Spinal cord (tissue), 10 donors: Measurements from ENCODE around the gene EGLN3. TPM values are rescaled to one million over a fixed set of nuclear protein-coding genes. Genes with fewer than 3 reads are reported as not detected.
A peak's percentile ranks its signal among the peaks of the same experiment; 100 is the strongest.

Experiments
- DNase-seq, 6 donors: peaks; one replicate each; pipeline versions ENCODE4 v3.0.0 to v3.0.0-alpha.2; 2013 to 2015; ENCODE audit warnings: low spot score in 6 of 6, low read depth in 4 of 6
- H3K27ac ChIP-seq: one replicate; pipeline ENCODE4 v1.5.1; 2013; ENCODE audit warnings: low read depth, low read length, control low read depth
- H3K27me3 ChIP-seq: one replicate; pipeline ENCODE4 v1.6.1; 2013; ENCODE audit warnings: low read length; ENCODE audit not compliant: control insufficient read depth, insufficient read depth
- H3K36me3 ChIP-seq: one replicate; pipeline ENCODE4 v1.6.1; 2013; ENCODE audit warnings: low read length; ENCODE audit not compliant: control insufficient read depth, insufficient read depth
- H3K4me1 ChIP-seq: one replicate; pipeline ENCODE4 v1.6.1; 2013; ENCODE audit warnings: low read length; ENCODE audit not compliant: control insufficient read depth, insufficient read depth
- H3K4me3 ChIP-seq: one replicate; pipeline ENCODE4 v1.5.1; 2013; ENCODE audit warnings: low read depth, low read length, control low read depth
- H3K9me3 ChIP-seq: one replicate; pipeline ENCODE4 v1.6.1; 2013; ENCODE audit warnings: low read length; ENCODE audit not compliant: control insufficient read depth, insufficient read depth
- WGBS: methylation state at CpG from one replicate; pipeline ENCODE4 v1.1.5; 2013; ENCODE audit warnings: missing lambda C conversion rate; ENCODE audit not compliant: insufficient coverage; 5-methylcytosine and 5-hydroxymethylcytosine counted together
- long read RNA-seq, 4 donors: transcript quantifications; one replicate each; lab custom pipeline, GENCODE V29; 2026
- polyA plus RNA-seq, 2 donors: library from polyadenylated mRNA; unstranded; fragments of 120-200 nt; gene quantifications; one replicate each; pipeline ENCODE4 v1.2.1, GENCODE V29; 2013; ENCODE audit not compliant: insufficient read length in 2 of 2
- total RNA-seq, 2 donors: library from RNA; depleted of rRNA in 1 of 2; stranded (reverse); fragments of 120-200 nt in 1 of 2; fragments of >200 nt in 1 of 2; gene quantifications; one replicate each; pipeline versions ENCODE4 v1.2.3 to v1.2.4, GENCODE V29; 2013 to 2014
- donor health status: healthy.

The EGLN3 gene
- total RNA-seq (10 to 100 TPM; 25.1 to 40.7 TPM), polyA plus RNA-seq (10 to 100 TPM; 43.6 to 49.9 TPM)
- long read RNA-seq, donor 1, transcript EGLN3-201 (5 exons, 2,709 nt) = major isoform, 23 of 27 reads
- long read RNA-seq, donor 1, partial matches to known transcripts = 0 of 27 reads
- long read RNA-seq, donor 1, other reads (novel, unspliced or antisense) = 0 of 27 reads
- long read RNA-seq, donor 2, transcript EGLN3-201 (5 exons, 2,709 nt) = major isoform, 7 of 9 reads
- long read RNA-seq, donor 2, partial matches to known transcripts = 0 of 9 reads
- long read RNA-seq, donor 2, other reads (novel, unspliced or antisense) = 0 of 9 reads
- long read RNA-seq, donor 3, transcript EGLN3-201 (5 exons, 2,709 nt) = major isoform, 7 of 8 reads
- long read RNA-seq, donor 3, partial matches to known transcripts = 0 of 8 reads
- long read RNA-seq, donor 3, other reads (novel, unspliced or antisense) = 0 of 8 reads
- long read RNA-seq, donor 4, transcript EGLN3-201 (5 exons, 2,709 nt) = major isoform, 19 of 64 reads
- long read RNA-seq, donor 4, transcript EGLN3-205 (1 exons, 2,849 nt) = minor isoform, 6 of 64 reads
- long read RNA-seq, donor 4, partial matches to known transcripts = 37 of 64 reads
- long read RNA-seq, donor 4, other reads (novel, unspliced or antisense) = 0 of 64 reads

GRCh38 chr14:33950320-33951182 lies at the start of gene EGLN3:
Gene EGLN3 (minus strand): TSS chr14:33951074. CDS start chr14:33950752, 322 bp downstream.
- WGBS = under 1% methylated on average over 91 of the region's 91 CpGs

DNA sequence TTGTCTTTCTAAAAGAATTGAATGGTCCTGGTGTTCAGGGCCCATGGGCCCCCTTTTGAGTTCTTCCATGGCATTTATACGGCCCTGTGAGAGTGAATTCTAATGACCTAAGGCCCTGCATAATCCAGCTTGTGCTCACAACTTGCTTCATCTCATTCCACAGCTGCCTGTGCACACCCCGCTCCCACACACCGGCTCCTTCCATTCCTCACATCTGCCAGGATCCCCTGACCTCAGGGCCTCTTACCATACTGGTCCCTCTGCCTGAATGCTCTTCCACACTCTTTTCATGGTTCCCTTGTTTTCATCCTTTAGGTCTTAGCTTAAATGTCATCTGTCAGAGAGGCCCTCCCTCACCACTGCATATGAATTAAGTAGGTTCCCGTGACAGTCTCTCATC lies 49.5 kb upstream of the EGLN3 start:
- H3K4me1 ChIP-seq = no peaks in the 10 kb centered on the region
- WGBS = 85% methylated on average over 3 of the region's 4 CpGs
- H3K27ac ChIP-seq = no peak overlapping the region
- no peak overlapping the region for H3K4me3 ChIP-seq
- no peaks in the 10 kb centered on the region for H3K27me3 ChIP-seq
- no peaks in the 10 kb centered on the region for H3K36me3 ChIP-seq
- DNase-seq = no peak
- no peaks in the 10 kb centered on the region for H3K9me3 ChIP-seq

More at GRCh38 chr14:33950320-33951182, at the start of gene EGLN3:
- Histone ChIP-seq H3K36me3 (no peaks in the 10 kb centered on the region), H3K9me3 (no peaks in the 10 kb centered on the region), H3K27me3 (peaks cover 31% of the 10 kb centered on the region), H3K4me1 (peaks cover 17% of the 10 kb centered on the region), H3K27ac (peak within 1 kb of the TSS; percentile 70), H3K4me3 (peak within 1 kb of the TSS; percentile 76)
- peak in 4 of 6 donors; percentile 75 to 94 (median 84) for DNase-seq

GRCh38 chr14:33999771-34000291 lies 49.0 kb upstream of the EGLN3 start:
- no peak for DNase-seq
- Histone ChIP-seq H3K9me3 (no peaks in the 10 kb centered on the region), H3K27me3 (no peaks in the 10 kb centered on the region), H3K4me3 (no peak overlapping the region), H3K4me1 (no peaks in the 10 kb centered on the region), H3K27ac (no peak overlapping the region), H3K36me3 (no peaks in the 10 kb centered on the region)
- WGBS = no CpG with 5 or more reads among the region's 3 CpGs

DNA sequence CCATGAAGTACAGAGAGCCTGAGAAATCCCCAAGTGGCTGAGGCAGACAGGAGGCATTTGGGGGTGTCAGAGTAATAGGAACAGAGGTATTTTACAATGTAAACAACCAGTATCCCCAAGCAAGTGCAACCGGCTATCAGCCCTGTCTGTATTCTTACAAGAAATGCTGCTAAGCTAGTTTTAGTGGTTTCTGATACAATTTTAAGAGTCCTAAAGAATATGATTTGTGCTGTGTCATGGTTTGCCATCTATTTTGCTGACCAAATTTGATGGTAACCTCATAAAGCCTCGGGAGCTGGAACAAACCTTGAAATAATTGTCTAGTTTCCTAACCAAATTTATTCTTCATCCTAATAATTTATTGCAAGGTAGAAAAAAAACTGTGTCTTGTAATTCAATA lies 46.7 kb upstream of the EGLN3 start:
- no peak for DNase-seq
- no CpG with 5 or more reads among the region's 2 CpGs for WGBS
- H3K4me3 ChIP-seq = no peak overlapping the region
- H3K27ac ChIP-seq = no peak overlapping the region
- H3K4me1 ChIP-seq = no peaks in the 10 kb centered on the region
- no peaks in the 10 kb centered on the region for H3K36me3 ChIP-seq
- no peaks in the 10 kb centered on the region for H3K9me3 ChIP-seq
- no peaks in the 10 kb centered on the region for H3K27me3 ChIP-seq

DNA sequence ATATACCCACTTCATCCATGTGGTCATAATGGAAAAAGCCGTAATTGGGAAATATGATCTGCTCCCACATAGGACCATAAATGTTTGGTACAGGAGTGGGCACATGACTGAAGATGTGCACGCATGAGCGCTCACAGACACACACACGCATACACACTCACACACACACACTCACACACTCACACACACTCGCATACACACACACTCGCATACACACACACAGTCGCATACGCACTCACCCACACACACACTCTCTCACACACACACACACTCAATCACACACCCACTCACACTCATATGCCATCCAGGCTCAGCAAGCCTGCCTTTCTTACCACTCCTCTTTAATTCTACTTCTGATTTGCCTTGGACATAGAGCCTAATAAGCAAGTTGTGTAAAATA lies 45.6 kb upstream of the EGLN3 start:
- no peaks in the 10 kb centered on the region for H3K27me3 ChIP-seq
- WGBS = 95% methylated on average over 7 of the region's 8 CpGs
- no peak overlapping the region for H3K4me3 ChIP-seq
- H3K27ac ChIP-seq = no peak overlapping the region
- H3K36me3 ChIP-seq = no peaks in the 10 kb centered on the region
- no peaks in the 10 kb centered on the region for H3K4me1 ChIP-seq
- DNase-seq = no peak
- H3K9me3 ChIP-seq = no peaks in the 10 kb centered on the region

DNA sequence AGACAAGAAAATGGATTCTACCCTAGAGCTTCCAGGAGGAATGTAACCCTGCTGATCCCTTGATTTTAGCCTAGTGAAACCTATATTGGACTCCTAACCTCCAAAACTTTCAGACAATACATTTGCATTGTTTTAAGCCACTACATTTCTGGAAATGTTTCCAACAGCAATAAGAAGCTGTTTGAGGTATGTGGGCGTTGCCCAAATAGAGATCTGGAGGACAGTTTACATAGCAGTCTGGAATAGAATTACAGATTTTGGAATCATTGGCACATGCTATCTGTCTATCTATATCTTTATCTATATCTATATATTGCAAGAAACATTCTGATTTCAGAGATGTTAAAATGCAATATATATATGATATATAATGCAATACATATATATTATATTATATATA lies 42.4 kb upstream of the EGLN3 start:
- H3K4me1 ChIP-seq = no peaks in the 10 kb centered on the region
- no peaks in the 10 kb centered on the region for H3K9me3 ChIP-seq
- no peaks in the 10 kb centered on the region for H3K36me3 ChIP-seq
- DNase-seq = no peak
- H3K27me3 ChIP-seq = no peaks in the 10 kb centered on the region
- H3K4me3 ChIP-seq = no peak overlapping the region
- H3K27ac ChIP-seq = no peak overlapping the region
- no CpG with 5 or more reads among the region's 1 CpG for WGBS

DNA sequence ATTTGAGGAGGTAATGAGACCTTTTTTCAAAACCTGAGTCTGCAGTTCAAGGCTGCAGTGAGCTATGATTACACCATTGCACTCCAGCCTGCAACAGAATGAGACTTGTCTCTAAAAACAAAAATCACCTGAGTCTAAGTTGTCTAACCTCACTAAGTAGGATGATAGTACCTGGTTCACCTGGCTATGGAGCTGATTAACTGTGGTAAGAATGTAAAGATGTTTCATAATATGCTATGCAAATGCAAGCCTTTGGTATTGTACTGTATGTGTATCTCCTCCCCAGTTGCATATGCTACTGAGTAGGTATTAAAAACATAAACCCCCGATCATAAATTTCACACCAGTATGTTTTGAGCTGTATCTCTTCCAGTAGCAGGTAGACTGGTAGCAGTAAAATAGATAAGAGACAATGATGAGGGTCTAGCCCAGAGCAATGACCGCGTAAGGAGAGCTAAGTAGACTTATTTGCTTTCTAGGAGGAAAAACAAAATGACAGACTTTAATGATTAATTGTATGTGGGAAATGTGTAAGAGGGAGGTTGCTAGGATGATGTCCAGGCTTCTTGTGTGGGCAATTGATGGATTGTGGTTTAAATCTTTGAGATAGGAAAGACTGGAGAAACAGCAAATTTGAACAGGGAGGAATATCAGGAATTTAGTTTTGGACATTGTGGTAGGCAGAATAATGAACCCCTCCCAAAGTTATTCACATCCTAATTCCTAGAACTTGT lies 41.6 kb upstream of the EGLN3 start:
- Histone ChIP-seq H3K36me3 (no peaks in the 10 kb centered on the region), H3K27me3 (no peaks in the 10 kb centered on the region), H3K4me3 (no peak overlapping the region), H3K27ac (no peak overlapping the region), H3K4me1 (no peaks in the 10 kb centered on the region), H3K9me3 (peaks cover under 1% of the 10 kb centered on the region)
- 100% methylated on average over 2 of the region's 3 CpGs for WGBS
- DNase-seq = no peak

DNA sequence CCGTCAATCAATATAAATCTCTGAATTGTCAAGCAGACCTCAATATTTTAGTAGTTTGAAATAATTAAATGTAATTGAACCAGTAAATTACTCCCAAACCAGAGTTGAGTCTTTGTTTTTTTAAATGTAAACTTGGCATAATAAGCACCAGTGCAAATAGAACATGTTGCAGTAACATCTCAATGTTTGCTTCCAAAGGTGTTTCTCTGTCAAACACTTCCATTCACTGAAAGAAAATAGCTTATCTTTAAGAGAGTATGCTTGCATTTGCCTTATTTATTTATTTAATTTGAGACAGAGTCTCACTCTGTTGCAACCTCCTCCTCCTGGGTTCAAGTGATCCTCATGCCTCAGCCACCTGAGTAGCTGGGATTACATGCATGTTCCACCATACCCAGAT lies 39.9 kb upstream of the EGLN3 start:
- peaks cover 2% of the 10 kb centered on the region for H3K9me3 ChIP-seq
- no peak for DNase-seq
- H3K36me3 ChIP-seq = no peaks in the 10 kb centered on the region
- H3K27me3 ChIP-seq = no peaks in the 10 kb centered on the region
- H3K27ac ChIP-seq = no peak overlapping the region
- H3K4me3 ChIP-seq = no peak overlapping the region
- WGBS = no CpG with 5 or more reads among the region's 1 CpG
- H3K4me1 ChIP-seq = no peaks in the 10 kb centered on the region

GRCh38 chr14:33987565-33988080 lies 36.7 kb upstream of the EGLN3 start:
- Histone ChIP-seq H3K4me1 (no peaks in the 10 kb centered on the region), H3K4me3 (no peak overlapping the region), H3K27me3 (no peaks in the 10 kb centered on the region), H3K27ac (no peak overlapping the region), H3K36me3 (no peaks in the 10 kb centered on the region), H3K9me3 (peaks cover 3% of the 10 kb centered on the region)
- DNase-seq = no peak
- WGBS = 100% methylated on average over 3 of the region's 4 CpGs
